OCI-LY7 (cell line): ENCODE results near the gene LACTB. TPM values are rescaled to one million over a fixed set of nuclear protein-coding genes. Genes with fewer than 3 reads are reported as not detected.

Source experiments
- BruUV-seq: library from RNA; stranded (reverse); fragments of 400-500 nt; replicated peaks from 2 replicates; lab custom pipeline; 2021; lab: Mats Ljungman, UMichigan
- CTCF ChIA-PET: fragments of 300-600 bp; sonication (Branson Sonifier 250); formaldehyde crosslinking; loops from one replicate; lab custom pipeline; 2022; ENCODE audit warnings: antibody characterized with exemption; ENCODE audit not compliant: unreplicated experiment; lab: Charles Lee
- POLR2A ChIA-PET: fragments of 300-600 bp; sonication (Branson Sonifier 250); formaldehyde crosslinking; loops from one replicate; lab custom pipeline; 2022; ENCODE audit warnings: antibody characterized with exemption; lab: Charles Lee
- DNase-seq: peaks from one replicate; pipeline ENCODE4 v3.0.0-alpha.2; 2015; ENCODE audit warnings: low spot score
- H2AFZ ChIP-seq: fragments of 200-600 bp; sonication (generic), shearing (Covaris generic); 2 replicates; pipeline ENCODE4 v1.6.1; 2014; ENCODE audit warnings: mild to moderate bottlenecking, antibody characterized with exemption, low read length, moderate library complexity
- H3K27ac ChIP-seq: fragments of 200-600 bp; sonication (generic); 2 replicates; pipeline ENCODE4 v1.5.1; 2014; ENCODE audit warnings: mixed run types, low read depth, mild to moderate bottlenecking, moderate library complexity, low read length, inconsistent platforms; ENCODE audit not compliant: poor library complexity, severe bottlenecking
- H3K36me3 ChIP-seq: fragments of 200-600 bp; sonication (generic); 2 replicates; pipeline ENCODE4 v1.6.1; 2014; ENCODE audit warnings: mild to moderate bottlenecking, antibody characterized with exemption, low read length, moderate library complexity, mixed read lengths; ENCODE audit not compliant: insufficient read depth
- H3K4me1 ChIP-seq: fragments of 200-600 bp; sonication (generic); 2 replicates; pipeline ENCODE4 v1.5.1; 2014; ENCODE audit warnings: mild to moderate bottlenecking, low read length; ENCODE audit not compliant: insufficient read depth, poor library complexity, severe bottlenecking
- H3K4me2 ChIP-seq: fragments of 200-600 bp; sonication (generic); 2 replicates; pipeline ENCODE4 v1.6.1; 2014; ENCODE audit warnings: mild to moderate bottlenecking, low read length
- H3K4me3 ChIP-seq: fragments of 200-600 bp; sonication (generic); 2 replicates; pipeline ENCODE4 v1.5.1; 2014; ENCODE audit warnings: mild to moderate bottlenecking, low read depth, low read length; ENCODE audit not compliant: poor library complexity, severe bottlenecking
- H3K79me2 ChIP-seq: fragments of 200-600 bp; sonication (generic); 2 replicates; pipeline ENCODE4 v1.6.1; 2016; ENCODE audit warnings: low read depth, mild to moderate bottlenecking, low read length, moderate library complexity, mixed read lengths; ENCODE audit not compliant: insufficient read depth
- H3K9me2 ChIP-seq: fragments of 200-600 bp; sonication (generic); 2 replicates; pipeline ENCODE4 v1.6.1; 2016; ENCODE audit warnings: mild to moderate bottlenecking, low read length, mixed read lengths; ENCODE audit not compliant: insufficient read depth
- H3K9me3 ChIP-seq: fragments of 200-600 bp; sonication (generic); 2 replicates; pipeline ENCODE4 v1.6.1; 2014; ENCODE audit warnings: mild to moderate bottlenecking, mixed run types, low read length, mixed read lengths
- H4K20me1 ChIP-seq: fragments of 200-600 bp; sonication (generic); 2 replicates; pipeline ENCODE4 v1.6.1; 2014; ENCODE audit warnings: mild to moderate bottlenecking, antibody characterized with exemption, low read length, moderate library complexity, mixed read lengths; ENCODE audit not compliant: insufficient read depth
- CTCF ChIP-seq: fragments of 200-600 bp; sonication (generic); conservative IDR thresholded peaks from 2 replicates; pipeline ENCODE4 v1.5.1; 2014; ENCODE audit warnings: mild to moderate bottlenecking, antibody characterized with exemption, low read length, moderate library complexity, mixed read lengths
- EZH2phosphoT487 ChIP-seq: fragments of 200-600 bp; sonication (generic); IDR thresholded peaks from 2 replicates; pipeline ENCODE4 v1.6.1; 2018; ENCODE audit warnings: low read depth, borderline replicate concordance, mild to moderate bottlenecking, mixed run types, antibody characterized with exemption, low read length, moderate library complexity, mixed read lengths
- intact Hi-C: fragments of 100-400 bp; cut with micrococcal nuclease; formaldehyde crosslinking; loops from one replicate; pipeline ENCODE4 v1.10.0; 2022; ENCODE audit not compliant: unreplicated experiment
- total RNA-seq, 2 experiments: library from RNA; depleted of rRNA in 1 of 2; stranded (reverse); fragments of >200 nt in 1 of 2; shearing (Covaris generic) in 1 of 2; gene quantifications; 2 replicates each; pipeline ENCODE4 v1.2.3, GENCODE V29; 2014 to 2022

Gene LACTB
- total RNA-seq, 2 experiments from 2014 or later: 3.2 to 7.2 TPM

- BruUV-seq: TSS peak; percentile 42
- ChIA-PET POLR2A (interaction anchor here (1.2 kb wide), 1 partner anchor 43 kb away, joined by 3 read pairs; no protein-coding TSS in a partner anchor), CTCF (no interaction called here)
- peak overlapping the region; percentile 94 for H2AFZ ChIP-seq
- peak overlapping the region; percentile 89 for H3K4me2 ChIP-seq
- TF ChIP-seq EZH2phosphoT487: no peak
- TF ChIP-seq CTCF: no peak
- H3K4me1 ChIP-seq: peaks cover 39% of the 10 kb centered on the region
- H3K9me3 ChIP-seq: no peaks in the 10 kb centered on the region
- no peak for DNase-seq
- no peaks in the 10 kb centered on the region for H3K9me2 ChIP-seq
- no peak overlapping the region for H3K27ac ChIP-seq
- no peaks in the 10 kb centered on the region for H3K36me3 ChIP-seq
- H3K4me3 ChIP-seq: peak overlapping the region; percentile 79
- intact Hi-C loops: no loop called here
- no peaks in the 10 kb centered on the region for H4K20me1 ChIP-seq
- H3K79me2 ChIP-seq: peaks cover 37% of the 10 kb centered on the region
These were observed 66.7 kb downstream of the LACTB start for GRCh38 chr15:63188247-63188925.

GRCh38 chr15:63188926-63189871 lies 67.5 kb downstream of the LACTB start, which contains the start of gene RAB8B:
TSS of gene RAB8B (plus strand) at chr15:63189606. CDS start at chr15:63189625, 19 bp downstream.
- ChIA-PET CTCF (interaction anchor here (0.6 kb wide), 1 partner anchor 32 kb away, joined by 5 read pairs; no protein-coding TSS in a partner anchor), POLR2A (interaction anchor here (0.6 to 1.2 kb wide), 2 partner anchors 42 to 141 kb away, joined by 3 to 6 read pairs; no protein-coding TSS in a partner anchor)
- TF ChIP-seq CTCF (no peak), EZH2phosphoT487 (no peak)
- Histone ChIP-seq H3K27ac (peak within 1 kb of the TSS; percentile 93), H3K9me3 (no peaks in the 10 kb centered on the region), H3K4me3 (peak within 1 kb of the TSS; percentile 79), H3K36me3 (no peaks in the 10 kb centered on the region), H4K20me1 (no peaks in the 10 kb centered on the region), H3K79me2 (peaks cover 45% of the 10 kb centered on the region), H3K4me1 (peaks cover 46% of the 10 kb centered on the region), H3K9me2 (no peaks in the 10 kb centered on the region), H2AFZ (peak within 1 kb of the TSS; percentile 94), H3K4me2 (peak within 1 kb of the TSS; percentile 89)
- peak; percentile 96 for DNase-seq
- BruUV-seq: no TSS peak
- intact Hi-C loops: loop anchor here (1.0 kb wide), 1 partner anchor 32 kb away; the partner anchor contains the start of gene RPS27L
